Neuron (in vitro differentiated cells): ENCODE data around the gene LGALS7B.
"Not testable (repeated sequence)": the region's sequence is repeated elsewhere in the genome, so short reads cannot be mapped to it uniquely, and the experiment has no call there.

Experiments used
- H2AFZ ChIP-seq: one replicate; pipeline ENCODE4 v1.6.1; 2013; ENCODE audit warnings: low read depth, mild to moderate bottlenecking, inconsistent platforms, low read length, moderate library complexity
- H3K27me3 ChIP-seq: one replicate; pipeline ENCODE4 v1.6.1; 2013; ENCODE audit warnings: low read length; ENCODE audit not compliant: insufficient read depth
- H3K36me3 ChIP-seq: one replicate; pipeline ENCODE4 v1.6.1; 2013; ENCODE audit warnings: low read length; ENCODE audit not compliant: insufficient read depth
- H3K4me1 ChIP-seq: one replicate; pipeline ENCODE4 v1.6.1; 2013; ENCODE audit warnings: low read length; ENCODE audit not compliant: insufficient read depth
- H3K4me3 ChIP-seq: 2 replicates; pipeline ENCODE4 v1.5.1; 2013; ENCODE audit warnings: mild to moderate bottlenecking, low read length, moderate library complexity
- H3K9me3 ChIP-seq: one replicate; pipeline ENCODE4 v1.6.1; 2013; ENCODE audit warnings: low read length

LGALS7B gene

DNA sequence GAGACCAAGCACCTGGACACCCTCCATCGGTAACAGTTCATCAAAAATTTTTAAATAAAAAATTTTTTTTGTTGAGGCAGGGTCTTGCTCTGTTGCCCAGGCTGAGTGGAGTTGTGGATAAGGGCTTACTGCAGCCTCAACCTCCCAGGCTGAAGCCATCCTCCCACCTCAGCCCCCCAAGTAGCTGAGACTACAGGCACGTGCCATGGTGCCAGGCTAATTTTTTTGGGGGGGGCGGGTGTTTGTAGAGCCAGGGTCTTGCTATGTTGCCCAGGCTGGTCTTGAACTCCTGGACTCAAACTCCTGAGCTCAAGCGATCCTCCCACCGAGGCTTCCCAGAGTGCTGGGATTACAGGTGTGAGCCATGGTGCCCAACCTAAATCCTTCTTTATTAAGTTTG, 4.7 kb downstream of the LGALS7B start:
- H3K9me3 ChIP-seq = peaks cover 1% of the 10 kb centered on the region
- H3K4me1 ChIP-seq = no peaks in the 10 kb centered on the region
- H2AFZ ChIP-seq = no peak overlapping the region
- peaks cover 2% of the 10 kb centered on the region for H3K27me3 ChIP-seq
- no peak overlapping the region for H3K4me3 ChIP-seq
- H3K36me3 ChIP-seq = no peaks in the 10 kb centered on the region

DNA sequence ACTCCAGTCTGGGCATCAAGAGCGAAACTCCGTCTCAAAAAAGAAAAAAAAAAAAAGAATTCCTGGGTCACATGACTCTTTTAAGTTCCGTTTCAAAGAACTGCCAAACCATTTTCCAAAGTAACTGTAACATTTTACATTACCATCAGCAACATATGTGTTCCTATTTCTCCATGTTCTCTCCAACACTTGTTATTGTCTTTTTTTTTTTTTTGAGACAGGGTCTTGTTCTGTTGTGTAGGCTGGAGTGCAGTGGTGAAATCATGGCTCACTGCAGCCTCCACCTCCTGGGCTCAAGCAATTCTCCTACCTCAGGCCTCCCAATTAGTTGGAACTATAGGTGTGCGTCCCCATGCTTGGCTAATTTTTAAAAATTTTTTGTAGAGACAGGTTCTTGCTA, 6.5 kb downstream of the LGALS7B start:
- H3K36me3 ChIP-seq = no peaks in the 10 kb centered on the region
- peaks cover 1% of the 10 kb centered on the region for H3K9me3 ChIP-seq
- H3K4me1 ChIP-seq = no peaks in the 10 kb centered on the region
- peaks cover 2% of the 10 kb centered on the region for H3K27me3 ChIP-seq
- H2AFZ ChIP-seq = no peak overlapping the region
- no peak overlapping the region for H3K4me3 ChIP-seq

DNA sequence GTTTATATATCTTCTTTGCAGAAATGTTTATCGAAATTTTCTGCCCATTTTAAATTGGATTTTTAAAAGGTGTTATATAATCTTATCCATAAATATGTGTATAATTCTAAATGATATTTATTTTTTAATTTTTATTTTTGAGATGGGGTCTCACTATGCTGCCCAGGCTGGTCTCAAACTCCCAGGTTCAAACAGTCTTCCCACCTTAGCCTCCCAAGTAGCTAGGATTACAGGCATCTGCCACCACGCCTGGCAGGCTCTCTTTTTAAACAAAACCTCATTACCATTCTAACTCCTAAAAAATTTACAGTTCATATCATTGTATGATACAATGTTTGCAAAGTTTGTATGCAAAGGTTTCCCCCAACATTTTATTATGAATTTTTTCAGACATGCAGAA, 7.2 kb downstream of the LGALS7B start:
- Histone ChIP-seq H2AFZ (no peak overlapping the region), H3K4me3 (no peak overlapping the region), H3K4me1 (no peaks in the 10 kb centered on the region), H3K27me3 (peaks cover 2% of the 10 kb centered on the region), H3K9me3 (peaks cover 1% of the 10 kb centered on the region), H3K36me3 (no peaks in the 10 kb centered on the region)

DNA sequence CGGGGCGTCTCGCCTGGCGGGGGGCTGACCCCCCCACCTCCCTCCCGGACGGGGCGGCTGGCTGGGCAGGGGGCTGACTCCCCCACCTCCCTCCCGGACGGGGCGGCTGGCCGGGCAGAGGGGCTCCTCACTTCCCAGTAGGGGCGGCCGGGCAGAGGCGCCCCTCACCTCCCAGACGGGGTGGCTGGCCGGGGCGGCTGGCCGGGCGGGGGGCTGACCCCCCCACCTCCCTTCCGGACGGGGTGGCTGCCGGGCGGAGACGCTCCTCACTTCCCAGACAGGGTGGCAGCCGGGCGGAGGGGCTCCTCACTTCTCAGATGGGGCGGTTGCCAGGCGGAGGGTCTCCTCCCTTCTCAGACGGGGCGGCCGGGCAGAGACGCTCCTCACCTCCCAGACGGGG, 8.8 kb downstream of the LGALS7B start:
- H3K4me1 ChIP-seq, H2AFZ ChIP-seq, H3K36me3 ChIP-seq, H3K4me3 ChIP-seq, H3K27me3 ChIP-seq, H3K9me3 ChIP-seq: not testable (repeated sequence)

DNA sequence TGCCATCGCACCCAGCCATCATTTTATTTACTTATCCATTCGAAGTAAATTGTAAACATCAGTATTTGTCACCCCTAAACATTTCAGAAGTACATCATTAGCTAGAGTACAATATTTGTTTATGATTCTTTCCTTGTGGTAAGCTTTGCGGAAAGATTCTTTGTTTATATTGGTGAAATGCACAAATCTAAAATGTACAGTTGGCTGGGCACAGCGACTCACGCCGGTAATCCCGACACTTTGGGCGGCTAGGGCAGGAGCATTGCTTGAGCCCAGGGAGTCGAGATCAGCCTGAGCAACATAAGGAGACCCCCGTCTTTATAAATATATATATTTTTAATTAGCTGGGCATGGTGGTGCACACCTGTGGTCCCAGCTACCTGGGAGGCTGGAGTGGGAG, 10.1 kb downstream of the LGALS7B start:
- Histone ChIP-seq H2AFZ (no peak overlapping the region), H3K36me3 (no peaks in the 10 kb centered on the region), H3K4me3 (no peak overlapping the region), H3K4me1 (no peaks in the 10 kb centered on the region), H3K9me3 (no peaks in the 10 kb centered on the region), H3K27me3 (no peaks in the 10 kb centered on the region)

DNA sequence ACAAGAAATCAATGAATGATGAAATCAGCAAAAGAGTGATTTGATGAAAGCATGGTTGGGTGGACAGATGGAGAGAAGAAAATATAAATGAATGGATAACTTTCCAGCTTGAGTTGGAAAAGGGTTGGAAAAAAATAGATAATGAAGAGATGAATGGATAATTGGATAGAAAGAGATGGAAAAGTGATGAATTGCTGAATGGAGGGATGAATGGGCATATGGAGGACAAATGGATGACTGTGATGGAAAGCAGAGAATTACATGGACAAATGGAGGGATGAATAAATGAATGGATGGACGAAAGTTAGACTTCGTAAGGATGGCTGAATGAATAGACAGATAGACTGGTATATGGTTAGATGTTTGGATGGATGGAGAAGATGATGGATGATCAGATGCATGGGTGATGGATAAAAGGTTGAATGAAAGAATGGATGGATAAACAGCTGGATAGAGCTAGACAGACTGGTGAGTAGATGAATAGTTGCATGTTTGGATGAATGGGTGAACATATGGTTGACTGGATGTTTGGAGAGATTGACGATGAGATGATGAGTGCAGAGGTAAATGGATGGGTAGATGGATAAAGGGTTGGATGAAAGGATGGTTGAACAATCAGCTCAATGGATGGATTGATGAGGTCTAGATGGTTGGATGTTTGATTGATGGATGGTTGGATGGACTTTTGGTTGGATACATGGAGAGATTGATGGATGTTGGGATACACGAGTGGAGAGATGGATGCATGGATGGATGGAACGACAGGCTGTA, 11.8 kb downstream of the LGALS7B start:
- Histone ChIP-seq H3K4me1 (no peaks in the 10 kb centered on the region), H2AFZ (no peak overlapping the region), H3K36me3 (no peaks in the 10 kb centered on the region), H3K9me3 (no peaks in the 10 kb centered on the region), H3K27me3 (no peaks in the 10 kb centered on the region), H3K4me3 (no peak overlapping the region)

DNA sequence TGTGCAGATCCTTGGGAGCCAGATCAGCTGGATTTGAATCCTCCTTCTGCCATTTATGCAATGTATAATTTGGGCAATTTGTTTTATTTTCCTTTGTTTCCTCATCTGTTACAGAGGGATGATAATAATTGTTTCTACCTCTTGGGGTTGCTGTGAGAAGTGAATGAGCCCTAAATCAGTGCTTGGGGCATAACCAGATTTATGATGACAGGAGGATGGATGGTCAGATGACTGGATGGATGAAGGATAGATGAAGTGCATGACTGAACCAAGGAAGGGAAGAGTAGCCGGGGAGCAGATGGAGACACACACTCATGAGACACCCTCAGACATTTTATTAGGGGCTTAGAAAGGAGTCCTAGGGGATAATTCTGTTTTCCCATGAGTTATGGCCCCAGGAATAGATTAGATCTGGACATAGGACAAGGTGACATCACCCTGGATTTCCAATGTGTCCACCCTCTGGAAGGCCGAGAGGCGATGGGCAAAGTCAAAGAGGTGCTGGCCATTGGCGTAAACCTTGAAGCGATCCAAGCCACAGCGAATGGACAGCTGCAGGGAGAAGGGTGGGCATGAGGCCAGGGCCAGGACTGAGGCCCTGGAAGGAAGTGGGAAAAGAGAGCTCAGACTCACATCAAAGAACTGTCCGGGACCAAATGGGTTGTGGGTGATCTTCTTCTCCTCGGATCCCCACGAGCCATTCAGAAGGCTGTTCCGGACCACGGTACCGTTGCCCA, 12.5 kb downstream of the LGALS7B start:
- no peaks in the 10 kb centered on the region for H3K9me3 ChIP-seq
- H3K4me1 ChIP-seq = no peaks in the 10 kb centered on the region
- no peaks in the 10 kb centered on the region for H3K27me3 ChIP-seq
- no peaks in the 10 kb centered on the region for H3K36me3 ChIP-seq
- no peak overlapping the region for H3K4me3 ChIP-seq
- H2AFZ ChIP-seq = no peak overlapping the region

DNA sequence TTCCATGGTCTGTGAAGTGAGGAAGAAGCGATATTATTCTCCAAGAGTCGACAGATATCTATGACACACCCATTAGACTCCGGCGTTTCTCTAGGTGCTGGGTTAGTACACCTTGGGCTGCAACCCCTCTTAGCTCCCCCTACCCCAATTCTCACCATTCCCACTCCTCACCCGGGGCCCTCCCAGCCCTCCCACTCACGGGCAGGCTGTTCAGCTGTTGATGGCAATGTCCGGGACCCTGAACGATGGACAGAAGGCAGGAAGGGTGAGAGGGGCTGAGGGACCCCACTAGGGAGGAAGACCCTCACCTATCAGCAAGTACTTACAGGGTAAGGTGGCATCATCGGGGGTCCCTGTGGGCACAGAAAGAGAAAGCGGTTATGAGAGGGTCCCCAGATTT, 14.5 kb downstream of the LGALS7B start:
- Histone ChIP-seq H3K4me1 (no peaks in the 10 kb centered on the region), H3K36me3 (no peaks in the 10 kb centered on the region), H3K27me3 (no peaks in the 10 kb centered on the region), H3K9me3 (no peaks in the 10 kb centered on the region), H3K4me3 (no peak overlapping the region), H2AFZ (no peak overlapping the region)

DNA sequence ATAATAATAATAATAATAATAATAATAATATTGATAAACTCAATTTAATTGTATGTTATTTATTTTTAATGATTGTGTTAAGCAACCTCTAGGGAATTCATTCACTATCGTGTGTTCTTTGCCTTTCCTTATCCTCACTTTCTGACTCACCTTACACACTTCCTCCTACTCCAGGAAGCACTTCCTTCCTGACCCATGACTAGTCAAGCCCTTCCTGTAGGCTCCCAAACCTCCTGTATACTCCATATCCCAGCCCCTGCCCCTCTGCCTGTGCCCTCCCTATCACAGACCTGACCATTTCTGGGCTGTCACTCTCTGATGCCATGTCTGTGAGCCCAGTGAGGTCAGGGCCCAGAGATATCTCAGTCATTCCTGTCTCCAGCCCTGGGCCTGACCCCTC, 16.2 kb downstream of the LGALS7B start:
- no peak overlapping the region for H3K4me3 ChIP-seq

DNA sequence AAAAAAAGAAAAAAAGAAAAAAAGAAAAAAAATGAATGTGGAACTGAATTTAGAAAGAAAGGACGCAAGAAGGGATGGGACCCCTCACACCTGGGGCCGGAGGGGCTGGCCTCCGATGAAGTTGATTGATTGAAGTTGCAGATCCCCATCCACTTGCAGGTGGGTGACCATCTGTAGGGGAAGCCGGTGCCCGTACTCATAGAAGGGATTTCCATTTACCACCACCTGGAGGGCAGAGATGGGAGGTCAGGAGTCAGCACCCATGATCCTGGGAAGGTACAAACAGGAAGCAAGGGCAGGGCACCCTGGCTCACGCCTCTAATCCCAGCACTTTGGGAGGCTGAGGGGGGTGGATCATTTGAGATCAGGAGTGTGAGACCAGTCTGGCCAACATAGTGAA, 17.4 kb downstream of the LGALS7B start:
- Histone ChIP-seq H2AFZ (no peak overlapping the region), H3K36me3 (no peaks in the 10 kb centered on the region), H3K27me3 (no peaks in the 10 kb centered on the region), H3K4me3 (no peak overlapping the region), H3K4me1 (no peaks in the 10 kb centered on the region), H3K9me3 (no peaks in the 10 kb centered on the region)

More for the DNA sequence above, 16.2 kb downstream of the LGALS7B start:
- H3K27me3 ChIP-seq = no peaks in the 10 kb centered on the region
- no peak overlapping the region for H2AFZ ChIP-seq
- no peaks in the 10 kb centered on the region for H3K9me3 ChIP-seq
- no peaks in the 10 kb centered on the region for H3K4me1 ChIP-seq
- no peaks in the 10 kb centered on the region for H3K36me3 ChIP-seq

DNA sequence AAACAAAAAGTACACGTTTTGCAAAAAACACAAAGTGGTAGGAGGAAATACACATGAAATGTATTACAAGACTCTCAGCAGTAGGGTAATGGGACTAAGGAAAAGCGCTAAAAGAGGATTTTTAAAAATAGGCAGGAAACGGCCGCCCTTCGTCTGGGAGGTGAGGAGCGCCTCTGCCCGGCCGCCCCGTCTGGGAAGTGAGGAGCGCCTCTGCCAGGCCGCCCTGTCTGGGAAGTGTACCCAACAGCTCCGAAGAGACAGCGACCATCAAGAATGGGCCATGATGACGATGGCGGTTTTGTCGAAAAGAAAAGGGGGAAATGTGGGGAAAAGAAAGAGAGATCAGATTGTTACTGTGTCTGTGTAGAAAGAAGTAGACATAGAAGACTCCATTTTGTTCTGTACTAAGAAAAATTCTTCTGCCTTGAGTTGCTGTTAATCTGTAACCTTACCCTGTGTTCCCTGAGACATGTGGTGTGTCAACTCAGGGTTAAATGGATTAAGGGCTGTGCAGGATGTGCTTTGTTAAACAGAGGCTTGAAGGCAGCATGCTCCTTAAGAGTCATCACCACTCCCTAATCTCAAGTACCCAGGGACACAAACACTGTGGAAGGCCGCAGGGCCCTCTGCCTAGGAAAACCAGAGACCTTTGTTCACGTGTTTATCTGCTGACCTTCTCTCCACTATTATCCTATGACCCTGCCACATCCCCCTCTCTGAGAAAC, 18.5 kb downstream of the LGALS7B start:
- not testable (repeated sequence) for H3K4me1 ChIP-seq, H3K27me3 ChIP-seq, H2AFZ ChIP-seq, H3K4me3 ChIP-seq, H3K9me3 ChIP-seq, H3K36me3 ChIP-seq

DNA sequence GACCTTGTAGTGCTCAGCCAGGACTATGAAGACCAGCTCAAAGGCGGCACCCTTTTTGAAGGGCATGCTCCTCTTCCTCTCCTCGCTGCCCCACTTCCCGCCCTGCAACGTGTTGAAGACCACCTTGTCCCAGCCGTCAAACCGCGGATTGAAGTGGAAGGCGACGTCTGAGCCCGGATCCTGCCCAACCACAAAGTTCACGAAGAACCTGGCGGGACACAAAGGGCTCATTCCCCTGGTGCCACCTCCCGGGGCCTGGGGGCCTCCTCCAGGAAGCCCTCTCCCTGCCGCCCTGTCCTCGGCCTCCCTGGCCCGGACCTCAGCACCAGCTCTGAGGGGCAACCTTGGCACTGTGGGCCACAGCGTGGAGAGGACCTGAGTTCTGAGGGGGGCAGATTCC, 19.7 kb downstream of the LGALS7B start:
- no peaks in the 10 kb centered on the region for H3K27me3 ChIP-seq
- no peak overlapping the region for H3K4me3 ChIP-seq
- no peaks in the 10 kb centered on the region for H3K36me3 ChIP-seq
- H3K9me3 ChIP-seq = no peaks in the 10 kb centered on the region
- no peaks in the 10 kb centered on the region for H3K4me1 ChIP-seq
- H2AFZ ChIP-seq = no peak overlapping the region

DNA sequence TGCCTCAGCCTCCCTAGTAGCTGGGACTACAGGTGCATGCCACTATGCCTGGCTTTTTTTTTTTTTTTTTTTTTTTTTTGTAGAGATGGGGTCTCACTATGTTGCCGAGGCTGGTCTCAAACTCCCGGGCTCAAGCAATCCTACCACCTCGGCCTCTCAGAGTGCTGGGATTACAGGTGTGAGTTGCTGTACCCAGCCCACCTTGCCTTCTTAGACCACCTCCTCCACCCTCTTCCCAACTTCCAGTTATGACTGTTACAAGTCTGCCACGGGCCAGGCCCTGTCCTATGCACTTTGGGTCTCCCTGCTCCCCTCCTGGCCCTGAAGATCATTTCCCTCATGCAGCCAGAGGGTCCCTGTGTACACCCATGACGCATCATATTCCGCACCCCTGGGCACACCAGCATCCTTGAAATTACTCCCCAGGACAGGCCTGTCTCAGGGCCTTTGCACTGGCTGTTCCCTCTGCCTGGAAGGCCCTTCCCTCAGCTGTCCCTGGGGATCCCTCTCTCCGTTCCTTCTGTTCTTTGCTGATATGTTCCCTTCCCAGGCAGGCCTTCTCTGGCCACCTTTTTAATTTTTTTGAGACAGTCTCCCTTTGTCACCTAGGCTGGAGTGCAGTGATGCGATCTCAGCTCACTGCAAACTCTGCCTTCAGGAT, 20.7 kb downstream of the LGALS7B start:
- Histone ChIP-seq H3K4me1 (no peaks in the 10 kb centered on the region), H3K27me3 (no peaks in the 10 kb centered on the region), H3K4me3 (no peak overlapping the region), H2AFZ (no peak overlapping the region), H3K36me3 (no peaks in the 10 kb centered on the region), H3K9me3 (no peaks in the 10 kb centered on the region)
